ENCODE data around the gene TSPAN5.

TSPAN5 gene

GRCh38 chr4:98512918-98513317 is 145.5 kb downstream of the TSPAN5 start:
- no peak for DNase-seq

- DNase-seq: no peak
Observed at GRCh38 chr4:98510757-98511517, 147.5 kb downstream of the TSPAN5 start.

- no peak for DNase-seq
Observed at GRCh38 chr4:98510340-98510739, 148.1 kb downstream of the TSPAN5 start.

- no peak for DNase-seq
Observed at GRCh38 chr4:98509721-98510120, 148.7 kb downstream of the TSPAN5 start.

- no peak for DNase-seq
Observed at GRCh38 chr4:98508829-98509598, 149.4 kb downstream of the TSPAN5 start.

GRCh38 chr4:98508248-98508647 is 150.2 kb downstream of the TSPAN5 start:
- DNase-seq: no peak

- DNase-seq: no peak
Observed at GRCh38 chr4:98507299-98507698, 151.1 kb downstream of the TSPAN5 start.

- DNase-seq: no peak
Observed at GRCh38 chr4:98506462-98507132, 151.8 kb downstream of the TSPAN5 start.

- no peak for DNase-seq
Observed at GRCh38 chr4:98505992-98506391, 152.4 kb downstream of the TSPAN5 start.

GRCh38 chr4:98504091-98504490 is 154.3 kb downstream of the TSPAN5 start:
- DNase-seq: no peak

GRCh38 chr4:98503676-98504075 is 154.7 kb downstream of the TSPAN5 start:
- DNase-seq: no peak

- no peak for DNase-seq
Observed at GRCh38 chr4:98502624-98503023, 155.8 kb downstream of the TSPAN5 start.

GRCh38 chr4:98502031-98502430 is 156.4 kb downstream of the TSPAN5 start:
- DNase-seq: no peak

GRCh38 chr4:98501383-98501782 is 157.0 kb downstream of the TSPAN5 start:
- no peak for DNase-seq

GRCh38 chr4:98498774-98499173 is 159.6 kb downstream of the TSPAN5 start:
- no peak for DNase-seq

- no peak for DNase-seq
Observed at GRCh38 chr4:98496152-98496845, 162.1 kb downstream of the TSPAN5 start.

- no peak for DNase-seq
Observed at GRCh38 chr4:98493296-98493695, 165.1 kb downstream of the TSPAN5 start.

- DNase-seq: no peak
Observed at GRCh38 chr4:98491899-98492559, 166.4 kb downstream of the TSPAN5 start.

- no peak for DNase-seq
Observed at GRCh38 chr4:98490251-98490650, 168.2 kb downstream of the TSPAN5 start.

- DNase-seq: no peak
Observed at GRCh38 chr4:98485816-98486345, 172.5 kb downstream of the TSPAN5 start.

GRCh38 chr4:98484031-98484430 is 174.4 kb downstream of the TSPAN5 start:
- DNase-seq: no peak
